Cardiac muscle cell (in vitro differentiated cells and primary cell): ENCODE data around the gene SLC2A9. TPM values are rescaled to one million over a fixed set of nuclear protein-coding genes. Genes with fewer than 3 reads are reported as not detected.

ENCODE experiments used
- DNase-seq, 2 donors: peaks; one replicate each; pipeline versions ENCODE4 v3.0.0 to v3.0.0-alpha.2; 2010 to 2017; ENCODE audit warnings: low read depth in 1 of 2, low spot score in 1 of 2
- H3K27ac ChIP-seq: fragments of 200-600 bp; sonication (generic); 2 replicates; pipeline ENCODE4 v1.5.1; 2016
- H3K27me3 ChIP-seq: fragments of 200-600 bp; sonication (generic); 2 replicates; pipeline ENCODE4 v1.6.0; 2016; ENCODE audit warnings: control low read depth
- H3K36me3 ChIP-seq: fragments of 200-600 bp; sonication (generic); 2 replicates; pipeline ENCODE4 v1.5.1; 2016; ENCODE audit warnings: control low read depth
- H3K4me1 ChIP-seq: fragments of 200-600 bp; sonication (generic); 2 replicates; pipeline ENCODE4 v1.8.1; 2017; ENCODE audit warnings: low read depth, mild to moderate bottlenecking, mixed run types
- H3K4me3 ChIP-seq: fragments of 200-600 bp; sonication (generic); 2 replicates; pipeline ENCODE4 v1.5.1; 2016; ENCODE audit warnings: mild to moderate bottlenecking
- H3K9me3 ChIP-seq: fragments of 200-600 bp; sonication (generic); 2 replicates; pipeline ENCODE4 v1.5.1; 2017; ENCODE audit warnings: low read depth, mild to moderate bottlenecking, control low read depth
- CTCF ChIP-seq: IDR thresholded peaks from 2 replicates; pipeline ENCODE4 v1.5.1; 2012; ENCODE audit warnings: low read depth, mild to moderate bottlenecking, low read length
- polyA plus RNA-seq: library from polyadenylated mRNA; unstranded; fragments of >200 nt; fragmentation: Nextera tagmentation; extraction: Ambion mirVana; gene quantifications from 2 replicates; pipeline ENCODE4 v1.2.1, GENCODE V29; 2016
- total RNA-seq: library from RNA; depleted of rRNA; stranded (reverse); fragments of >200 nt; gene quantifications from 2 replicates; pipeline ENCODE4 v1.2.3, GENCODE V29; 2016

Gene SLC2A9
- total and polyA plus RNA-seq, 2 experiments from 2014 or later, result 0.42 to 1.1 TPM

GRCh38 chr4:10029403-10029802, 8.1 kb upstream of the SLC2A9 start:
- Histone ChIP-seq H3K9me3 (no peaks in the 10 kb centered on the region), H3K4me1 (peaks cover 18% of the 10 kb centered on the region), H3K27me3 (no peaks in the 10 kb centered on the region), H3K36me3 (no peaks in the 10 kb centered on the region), H3K4me3 (no peak overlapping the region), H3K27ac (no peak overlapping the region)
- TF ChIP-seq CTCF, result no peak
- DNase-seq, result no peak

DNA sequence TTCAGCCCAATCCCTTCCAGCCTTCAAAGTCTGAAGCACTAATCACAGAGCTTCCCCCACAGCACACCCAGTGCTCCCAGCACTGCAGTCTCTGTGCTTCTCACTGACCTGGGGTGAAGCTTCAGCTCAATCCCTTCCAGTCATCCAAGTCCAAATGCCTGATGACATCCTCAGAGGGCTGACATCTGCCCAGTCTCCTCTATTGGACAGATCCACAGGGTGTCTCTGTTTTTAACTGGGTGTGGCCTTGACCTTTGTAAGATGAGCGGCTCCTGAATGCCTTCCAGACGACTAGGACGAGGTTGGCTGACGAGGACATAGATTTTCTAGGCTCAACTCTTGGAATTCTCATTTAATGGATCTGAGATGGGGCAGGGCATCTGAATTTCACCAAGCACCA, 7.6 kb upstream of the SLC2A9 start:
- Histone ChIP-seq H3K27ac (no peak overlapping the region), H3K36me3 (no peaks in the 10 kb centered on the region), H3K4me3 (no peak overlapping the region), H3K27me3 (no peaks in the 10 kb centered on the region), H3K4me1 (peaks cover 18% of the 10 kb centered on the region), H3K9me3 (no peaks in the 10 kb centered on the region)
- no peak for TF ChIP-seq CTCF
- DNase-seq, result no peak

GRCh38 chr4:10026485-10026884, 5.2 kb upstream of the SLC2A9 start:
- no peak for TF ChIP-seq CTCF
- H3K9me3 ChIP-seq, result no peaks in the 10 kb centered on the region
- H3K4me1 ChIP-seq, result peaks cover 9% of the 10 kb centered on the region
- H3K27ac ChIP-seq, result no peak overlapping the region
- no peak for DNase-seq
- no peak overlapping the region for H3K4me3 ChIP-seq
- no peaks in the 10 kb centered on the region for H3K36me3 ChIP-seq
- no peaks in the 10 kb centered on the region for H3K27me3 ChIP-seq

- no peaks in the 10 kb centered on the region for H3K4me1 ChIP-seq
- no peaks in the 10 kb centered on the region for H3K27me3 ChIP-seq
- no peak for DNase-seq
- no peaks in the 10 kb centered on the region for H3K36me3 ChIP-seq
- no peak for TF ChIP-seq CTCF
- H3K9me3 ChIP-seq, result no peaks in the 10 kb centered on the region
- H3K4me3 ChIP-seq, result no peak overlapping the region
- H3K27ac ChIP-seq, result no peak overlapping the region
These were observed 4.0 kb upstream of the SLC2A9 start for GRCh38 chr4:10025230-10025806.

- H3K4me3 ChIP-seq, result no peak overlapping the region
- no peaks in the 10 kb centered on the region for H3K4me1 ChIP-seq
- no peak for DNase-seq
- H3K27ac ChIP-seq, result no peak overlapping the region
- TF ChIP-seq CTCF, result no peak
- no peaks in the 10 kb centered on the region for H3K9me3 ChIP-seq
- no peaks in the 10 kb centered on the region for H3K36me3 ChIP-seq
- H3K27me3 ChIP-seq, result no peaks in the 10 kb centered on the region
These were observed 3.0 kb upstream of the SLC2A9 start for GRCh38 chr4:10024303-10024702.

DNA sequence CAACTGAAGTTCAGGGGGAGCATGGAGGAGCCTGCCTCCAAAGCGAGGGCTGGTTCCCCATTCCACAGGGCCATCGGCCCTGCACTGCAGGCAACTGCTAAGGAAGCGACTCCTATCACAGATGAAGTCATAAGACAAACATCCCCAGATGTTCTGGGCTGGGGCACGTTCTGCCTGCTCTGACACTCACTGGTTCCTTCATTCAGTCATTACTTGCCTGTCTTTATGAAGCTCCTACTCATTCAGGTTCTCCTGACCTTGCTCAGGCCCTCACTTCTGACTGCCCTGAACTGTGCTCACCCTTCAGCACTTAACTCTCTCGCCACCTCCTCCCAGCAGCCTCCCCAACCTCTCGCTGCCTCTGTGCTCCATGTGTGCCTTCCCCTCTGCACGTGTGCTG, 2.5 kb upstream of the SLC2A9 start:
- H3K4me3 ChIP-seq, result no peak overlapping the region
- no peak for TF ChIP-seq CTCF
- H3K27ac ChIP-seq, result no peak overlapping the region
- no peak for DNase-seq
- no peaks in the 10 kb centered on the region for H3K27me3 ChIP-seq
- no peaks in the 10 kb centered on the region for H3K4me1 ChIP-seq
- no peaks in the 10 kb centered on the region for H3K9me3 ChIP-seq
- H3K36me3 ChIP-seq, result no peaks in the 10 kb centered on the region
